ENCODE results near the gene IL9.

Gene IL9

GRCh38 chr5:135905144-135905543, 9.5 kb upstream of the IL9 start:
- TF ChIP-seq RAD21 (IDR thresholded peaks at IDR 0.05; ENCODE audit: low read depth) (no peak), MAX (IDR thresholded peaks at IDR 0.05) (no peak), CREB1 (IDR thresholded peaks at IDR 0.05; ENCODE audit: low read depth) (no peak), TEAD4 (IDR thresholded peaks at IDR 0.05) (no peak), TAF1 (IDR thresholded peaks at IDR 0.05; ENCODE audit: low read depth) (no peak), EGR1 (IDR thresholded peaks at IDR 0.05) (no peak), TCF12 (IDR thresholded peaks at IDR 0.05; ENCODE audit: low read depth) (no peak), FOXM1 (IDR thresholded peaks at IDR 0.05; ENCODE audit: borderline replicate concordance, low read depth) (no peak), YY1 (IDR thresholded peaks at IDR 0.05; ENCODE audit: low read depth) (no peak), REST (IDR thresholded peaks at IDR 0.05; ENCODE audit: low read depth) (no peak), CEBPB (IDR thresholded peaks at IDR 0.05) (no peak)

- TF ChIP-seq RAD21 (IDR thresholded peaks at IDR 0.05; ENCODE audit: low read depth) (no peak), ZBTB7A (IDR thresholded peaks at IDR 0.05; ENCODE audit: low read depth) (no peak), USF1 (IDR thresholded peaks at IDR 0.05) (no peak)
Observed at GRCh38 chr5:135901633-135902032, 6.0 kb upstream of the IL9 start.

- TF ChIP-seq REST (IDR thresholded peaks at IDR 0.05; ENCODE audit: low read depth) (no peak), FOXM1 (IDR thresholded peaks at IDR 0.05; ENCODE audit: borderline replicate concordance, low read depth) (no peak), NFIC (IDR thresholded peaks at IDR 0.05) (no peak), EGR1 (IDR thresholded peaks at IDR 0.05) (no peak), USF1 (IDR thresholded peaks at IDR 0.05) (no peak), YY1 (IDR thresholded peaks at IDR 0.05; ENCODE audit: low read depth) (no peak), TCF12 (IDR thresholded peaks at IDR 0.05; ENCODE audit: low read depth) (no peak), TEAD4 (IDR thresholded peaks at IDR 0.05) (no peak), CEBPB (IDR thresholded peaks at IDR 0.05) (no peak)
Observed at GRCh38 chr5:135900276-135900675, 4.6 kb upstream of the IL9 start.

GRCh38 chr5:135898651-135899050, 3.0 kb upstream of the IL9 start:
- no peak for TF ChIP-seq REST (IDR thresholded peaks at IDR 0.05; ENCODE audit: low read depth)
- TF ChIP-seq NFIC (IDR thresholded peaks at IDR 0.05) = no peak
- TF ChIP-seq YY1 (IDR thresholded peaks at IDR 0.05; ENCODE audit: low read depth) = no peak
- no peak for TF ChIP-seq CREB1 (IDR thresholded peaks at IDR 0.05; ENCODE audit: low read depth)
- TF ChIP-seq RAD21 (IDR thresholded peaks at IDR 0.05; ENCODE audit: low read depth) = no peak
- TF ChIP-seq CEBPB (IDR thresholded peaks at IDR 0.05) = no peak
- no peak for TF ChIP-seq ZBTB7A (IDR thresholded peaks at IDR 0.05; ENCODE audit: low read depth)
- TF ChIP-seq EGR1 (IDR thresholded peaks at IDR 0.05) = no peak
- TF ChIP-seq TCF12 (IDR thresholded peaks at IDR 0.05; ENCODE audit: low read depth) = no peak
- no peak for TF ChIP-seq USF1 (IDR thresholded peaks at IDR 0.05)
- no peak for TF ChIP-seq FOXM1 (IDR thresholded peaks at IDR 0.05; ENCODE audit: borderline replicate concordance, low read depth)

- TF ChIP-seq YY1 (IDR thresholded peaks at IDR 0.05; ENCODE audit: low read depth) = no peak
- no peak for TF ChIP-seq CREB1 (IDR thresholded peaks at IDR 0.05; ENCODE audit: low read depth)
- no peak for TF ChIP-seq REST (IDR thresholded peaks at IDR 0.05; ENCODE audit: low read depth)
- no peak for TF ChIP-seq CEBPB (IDR thresholded peaks at IDR 0.05)
- TF ChIP-seq ZBTB7A (IDR thresholded peaks at IDR 0.05; ENCODE audit: low read depth) = no peak
- no peak for TF ChIP-seq TEAD4 (IDR thresholded peaks at IDR 0.05)
- no peak for TF ChIP-seq MAX (IDR thresholded peaks at IDR 0.05)
- TF ChIP-seq TCF12 (IDR thresholded peaks at IDR 0.05; ENCODE audit: low read depth) = no peak
- no peak for TF ChIP-seq TAF1 (IDR thresholded peaks at IDR 0.05; ENCODE audit: low read depth)
- TF ChIP-seq FOXM1 (IDR thresholded peaks at IDR 0.05; ENCODE audit: borderline replicate concordance, low read depth) = no peak
- TF ChIP-seq USF1 (IDR thresholded peaks at IDR 0.05) = no peak
- no peak for TF ChIP-seq EGR1 (IDR thresholded peaks at IDR 0.05)
- no peak for TF ChIP-seq RAD21 (IDR thresholded peaks at IDR 0.05; ENCODE audit: low read depth)
- TF ChIP-seq NFIC (IDR thresholded peaks at IDR 0.05) = no peak
- no peak for TF ChIP-seq EP300 (IDR thresholded peaks at IDR 0.05; ENCODE audit: borderline replicate concordance)
Observed at GRCh38 chr5:135894789-135895188, 852 bp downstream of the IL9 start.

Measured in Ishikawa (cell line).